ENCODE results near the gene PCGF1.
A peak's percentile ranks its signal among the peaks of the same experiment; 100 is the strongest.

The PCGF1 gene

GRCh38 chr2:74507145-74507925 lies at the start of gene PCGF1:
Gene PCGF1 (minus strand): TSS chr2:74507695. CDS start chr2:74507668, 27 bp downstream.
- peak; percentile 95 for DNase-seq (ENCODE audit: low read depth)

DNA sequence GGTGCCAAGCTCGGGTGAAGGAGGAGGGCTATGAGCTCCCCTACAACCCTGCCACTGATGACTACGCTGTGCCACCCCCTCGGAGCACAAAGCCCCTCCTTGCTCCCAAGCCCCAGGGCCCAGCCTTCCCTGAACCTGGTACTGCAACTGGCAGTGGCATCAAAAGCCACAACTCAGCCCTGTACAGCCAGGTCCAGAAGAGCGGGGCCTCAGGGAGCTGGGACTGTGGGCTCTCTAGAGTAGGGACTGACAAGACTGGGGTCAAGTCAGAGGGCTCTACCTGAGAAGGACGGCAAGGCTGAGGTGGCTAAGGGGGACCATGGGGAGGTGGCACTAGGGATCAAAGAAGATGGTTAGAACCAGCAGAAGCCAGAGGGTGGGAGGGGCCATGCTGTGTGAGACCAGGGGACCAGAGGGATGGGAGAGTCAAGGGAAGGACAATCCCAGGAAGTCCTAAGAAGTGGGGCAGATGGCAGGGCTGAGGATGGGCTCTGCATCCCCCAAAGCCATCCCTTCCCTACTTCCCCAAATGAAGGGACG lies 49.4 kb upstream of the PCGF1 start:
- no peak for DNase-seq (ENCODE audit: low read depth)

- DNase-seq (ENCODE audit: low read depth), result no peak
Measured at GRCh38 chr2:74556159-74556558, 48.7 kb upstream of the PCGF1 start.

DNA sequence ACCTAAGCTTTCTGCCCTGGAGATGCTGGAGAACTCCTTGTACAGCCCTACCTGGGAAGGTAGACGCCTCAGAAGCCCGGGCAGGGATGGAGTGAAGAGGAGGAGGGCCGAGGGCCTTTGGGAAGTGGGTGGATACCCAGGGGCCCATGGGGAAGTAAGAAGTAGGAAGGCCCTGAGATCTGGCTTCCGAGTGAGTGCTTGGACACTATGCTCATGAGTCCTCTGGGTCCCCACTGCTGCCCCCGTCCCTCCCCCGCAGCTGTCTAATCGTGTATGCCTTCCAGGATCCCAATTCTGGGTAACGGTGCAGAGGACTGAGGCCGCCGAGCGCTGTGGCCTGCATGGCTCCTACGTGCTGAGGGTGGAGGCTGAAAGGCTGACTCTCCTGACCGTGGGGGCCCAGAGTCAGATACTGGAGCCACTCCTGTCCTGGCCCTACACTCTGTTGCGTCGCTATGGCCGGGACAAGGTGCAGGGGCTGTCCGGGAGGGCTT lies 48.2 kb upstream of the PCGF1 start:
- no peak for DNase-seq (ENCODE audit: low read depth)

DNA sequence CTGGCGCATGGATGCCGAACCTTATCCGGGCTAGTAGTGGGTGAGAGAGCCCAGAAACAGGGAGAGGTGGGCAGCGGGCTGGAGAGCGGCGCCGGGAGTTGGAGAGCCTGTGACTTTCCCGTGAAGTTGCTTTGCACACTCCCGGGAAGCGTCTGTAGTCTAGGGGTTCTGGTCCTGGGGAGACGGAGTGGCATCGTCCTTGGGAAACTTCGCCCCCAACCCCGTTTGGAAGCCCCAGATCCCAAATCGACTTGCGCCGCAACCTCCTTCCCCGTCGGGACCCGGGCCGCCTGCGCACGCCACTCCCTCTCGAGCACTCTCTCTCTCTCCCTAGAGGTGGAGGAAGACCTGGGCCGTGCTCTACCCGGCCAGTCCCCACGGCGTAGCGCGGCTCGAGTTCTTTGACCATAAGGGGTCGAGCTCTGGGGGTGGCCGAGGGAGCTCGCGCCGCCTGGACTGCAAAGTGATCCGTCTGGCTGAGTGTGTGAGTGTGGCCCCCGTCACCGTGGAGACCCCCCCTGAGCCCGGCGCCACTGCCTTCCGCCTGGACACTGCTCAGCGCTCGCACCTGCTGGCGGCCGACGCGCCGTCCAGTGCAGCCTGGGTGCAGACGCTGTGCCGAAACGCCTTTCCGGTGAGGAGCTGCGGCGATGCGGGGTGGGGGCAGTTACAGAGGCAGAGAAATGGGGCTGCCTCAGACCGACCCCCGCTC lies 47.5 kb upstream of the PCGF1 start:
- DNase-seq (ENCODE audit: low read depth), result peak; percentile 27

DNA sequence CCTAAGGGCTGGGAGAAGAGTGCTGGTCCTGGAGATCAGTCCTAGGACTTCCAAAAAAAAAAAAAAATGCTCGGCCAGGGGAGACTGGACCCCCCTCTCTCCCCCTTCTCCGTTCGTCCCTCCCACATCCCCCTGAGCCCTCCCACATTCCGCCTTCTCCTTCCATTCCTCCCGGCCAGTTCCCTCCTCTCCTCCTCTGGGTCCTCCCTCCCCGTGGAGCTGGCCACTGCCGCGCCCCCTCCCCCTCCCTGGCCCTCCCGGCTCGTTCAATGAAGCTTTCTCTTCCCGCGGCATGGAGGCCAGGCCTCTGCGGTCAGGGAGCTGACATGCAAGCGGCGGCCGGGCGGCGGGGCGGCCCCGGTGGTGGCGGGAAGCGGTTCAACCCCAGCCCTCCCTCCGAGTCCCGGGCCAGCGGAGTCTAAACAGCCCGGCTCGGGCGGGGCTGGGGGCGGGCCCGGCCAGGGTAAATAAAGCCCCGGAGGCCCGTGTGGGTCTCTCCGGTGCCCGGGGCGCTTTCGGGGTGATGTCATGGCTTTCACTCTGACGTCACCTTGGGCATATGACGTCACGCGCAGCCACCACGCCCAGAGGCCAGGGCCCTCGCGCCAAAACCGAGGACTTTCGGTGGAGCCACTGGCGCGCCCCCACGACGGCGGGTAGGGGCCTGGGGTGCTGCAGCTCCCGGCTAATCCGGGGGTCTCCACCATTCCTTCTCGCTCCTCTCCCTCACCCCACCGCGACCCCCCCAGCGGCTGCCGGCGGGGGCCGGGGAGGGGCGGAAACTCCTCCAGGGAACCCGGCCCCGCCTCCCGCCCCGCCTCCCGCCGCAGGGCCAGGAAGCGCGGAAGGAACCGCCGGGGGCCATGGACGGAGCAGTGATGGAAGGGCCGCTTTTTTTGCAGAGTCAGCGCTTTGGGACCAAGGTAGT lies 46.7 kb upstream of the PCGF1 start, which contains the start of the genes DOK1 and LOXL3:
Gene DOK1 (plus strand): TSS at position 829 of the 928 bp plus-strand sequence. CDS start 35 bp downstream, at position 864.
Gene LOXL3 (minus strand): TSS at position 51 of the 928 bp plus-strand sequence. CDS start 1,308 bp downstream, outside the sequence.
- peak; percentile 91 for DNase-seq (ENCODE audit: low read depth)

DNA sequence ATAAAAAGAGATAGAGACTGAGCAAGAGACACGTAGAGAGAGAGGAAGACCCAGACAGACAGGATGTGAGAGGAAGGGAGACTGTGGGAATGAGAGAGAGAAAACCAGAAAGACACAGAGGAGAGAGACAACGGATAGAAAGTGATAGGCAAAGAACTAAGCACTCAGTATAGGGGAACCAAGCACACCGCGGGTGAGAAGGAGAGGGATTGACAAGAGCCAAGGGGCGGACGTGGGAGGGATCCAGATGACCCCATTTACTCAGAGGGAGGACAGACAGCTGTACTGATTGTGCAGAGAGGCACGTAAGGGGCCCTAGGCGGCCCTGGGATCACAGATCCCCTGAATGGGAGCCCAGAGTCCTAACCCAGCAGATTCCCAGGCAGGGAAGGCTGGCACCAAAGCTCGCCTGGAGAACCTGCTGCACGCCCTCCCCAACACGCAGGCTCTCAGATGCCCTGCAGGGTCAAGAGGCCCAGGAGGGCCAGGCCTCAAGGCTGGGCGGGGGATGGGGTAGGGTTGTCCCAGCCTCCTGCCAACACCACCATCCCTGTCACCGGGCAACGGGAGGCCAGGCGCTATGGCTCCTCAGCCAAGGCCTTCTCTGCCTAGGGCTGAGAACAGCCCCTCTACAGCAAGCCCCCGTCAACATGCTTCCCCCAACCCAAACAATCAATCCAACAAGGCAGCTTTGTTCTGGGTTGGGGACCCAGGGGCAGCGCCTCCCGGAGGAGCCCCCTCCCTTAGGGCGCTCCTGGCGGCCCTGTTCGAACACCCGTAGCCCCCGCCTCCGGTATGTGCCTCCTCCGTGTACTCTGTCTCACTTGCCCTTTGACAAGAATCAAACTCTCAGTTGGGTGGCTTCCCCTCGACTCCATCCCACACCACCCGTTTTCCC lies 45.7 kb upstream of the PCGF1 start:
- DNase-seq (ENCODE audit: low read depth), result peak; percentile 31

DNA sequence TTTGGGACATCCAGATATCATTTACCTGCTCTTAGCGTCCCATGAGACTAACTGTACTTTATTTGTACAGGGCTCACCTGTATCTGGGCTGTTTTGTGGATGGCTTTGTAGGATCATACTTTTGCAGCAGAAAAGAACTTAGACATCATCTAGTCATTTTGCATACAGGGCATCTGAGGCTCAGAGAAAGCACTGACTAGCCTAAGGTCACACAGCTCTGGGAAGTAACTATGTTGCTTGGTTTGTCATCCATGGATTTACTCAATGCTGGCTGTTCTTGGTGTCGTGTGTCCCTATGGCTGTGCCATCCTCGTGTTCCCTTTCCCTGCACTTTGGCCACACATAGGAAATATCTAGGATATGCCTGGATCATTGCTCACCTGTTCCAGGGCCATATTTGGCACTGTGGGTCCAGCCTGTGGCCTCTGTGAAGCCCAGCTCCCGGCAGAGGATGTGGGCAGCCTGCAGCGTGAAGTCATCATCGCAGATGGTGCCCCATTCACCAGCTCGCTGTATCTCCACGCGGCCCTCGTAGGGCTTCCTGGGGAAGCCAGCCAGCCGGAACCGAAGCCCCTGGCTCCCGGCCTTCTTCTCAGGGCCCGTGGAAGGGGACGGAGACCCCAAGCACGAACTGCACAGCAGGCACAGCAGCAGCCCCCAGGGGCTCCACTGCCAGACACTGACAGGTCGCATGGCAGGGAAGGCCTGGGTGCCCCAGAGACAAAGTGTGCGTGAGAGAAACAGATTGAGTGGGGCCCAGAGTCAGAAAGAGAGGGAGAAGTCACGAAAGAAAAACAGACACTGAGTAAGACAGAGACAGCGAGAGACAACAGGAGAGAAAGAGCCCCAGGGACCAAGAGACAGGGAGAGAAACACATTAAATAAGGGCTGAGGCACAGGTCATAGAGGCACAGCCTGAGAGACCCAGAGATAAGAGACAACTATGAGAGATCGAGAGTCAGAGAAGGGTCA lies 44.7 kb upstream of the PCGF1 start:
- DNase-seq (ENCODE audit: low read depth), result no peak

DNA sequence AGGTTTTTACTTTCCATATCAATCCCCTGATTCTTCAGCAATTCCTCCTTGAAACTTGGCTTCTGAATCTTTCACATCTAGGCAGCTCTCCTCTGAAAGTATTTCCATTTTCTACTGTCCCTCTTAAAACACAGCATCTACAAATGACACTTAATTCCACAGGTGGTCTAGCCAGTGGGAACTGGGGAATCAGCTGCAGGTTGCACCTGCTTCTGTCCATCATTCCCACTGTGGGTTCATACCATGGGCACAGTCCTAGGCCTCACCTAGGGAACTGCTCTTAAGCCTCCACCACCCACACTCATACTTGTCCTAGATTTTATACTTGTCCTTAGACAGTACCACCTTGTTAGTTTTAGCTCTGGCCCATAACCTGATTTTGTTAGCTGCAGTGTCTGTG lies 44.0 kb upstream of the PCGF1 start:
- DNase-seq (ENCODE audit: low read depth), result no peak

GRCh38 chr2:74550231-74550630 lies 42.7 kb upstream of the PCGF1 start:
- no peak for DNase-seq (ENCODE audit: low read depth)

DNA sequence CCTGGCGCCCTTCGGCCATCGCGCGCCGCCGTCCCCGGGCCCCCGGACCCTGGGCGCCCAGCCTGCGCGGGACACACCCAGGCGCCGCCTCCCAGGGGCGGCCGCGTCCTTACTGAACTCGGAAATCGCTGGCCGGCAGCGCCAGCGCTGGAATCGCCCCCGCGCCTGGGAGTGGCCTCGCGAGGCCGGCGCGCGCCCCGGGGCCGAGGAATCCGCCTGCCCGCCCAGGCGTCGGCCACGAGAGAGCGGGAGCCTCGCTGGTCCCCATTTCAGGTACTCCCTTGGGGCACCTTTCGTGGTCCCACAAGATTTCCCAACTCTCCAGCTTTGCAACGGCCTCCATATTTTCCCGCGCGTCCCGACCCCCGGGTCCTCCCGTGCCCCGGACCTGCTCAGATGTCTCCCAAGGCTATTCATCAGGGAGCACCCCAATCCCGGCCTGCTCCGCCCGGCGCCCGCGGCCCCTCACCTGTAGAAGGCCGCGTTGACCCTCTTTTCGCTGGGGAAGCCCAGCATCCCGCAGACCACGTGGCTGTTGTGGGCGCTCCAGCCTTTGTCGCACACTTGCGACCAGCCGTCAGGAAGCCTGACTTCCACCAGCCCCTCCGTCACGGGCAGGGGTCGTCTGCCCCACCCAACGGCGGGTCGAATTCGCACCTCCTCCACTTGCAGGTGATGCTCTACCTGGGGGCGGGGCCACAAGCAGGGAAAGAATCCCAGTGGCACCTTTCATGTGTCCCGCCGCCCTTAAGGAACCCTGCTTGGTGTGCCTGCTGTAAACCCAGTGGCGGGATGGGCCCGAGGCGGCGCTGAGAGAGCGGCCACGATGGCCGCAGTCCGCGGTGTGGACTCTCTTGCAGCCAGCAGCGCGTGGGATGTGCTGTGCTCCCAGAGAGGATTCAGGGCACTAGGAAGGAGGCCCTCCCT lies 41.7 kb upstream of the PCGF1 start:
- peak; percentile 34 for DNase-seq (ENCODE audit: low read depth)

DNA sequence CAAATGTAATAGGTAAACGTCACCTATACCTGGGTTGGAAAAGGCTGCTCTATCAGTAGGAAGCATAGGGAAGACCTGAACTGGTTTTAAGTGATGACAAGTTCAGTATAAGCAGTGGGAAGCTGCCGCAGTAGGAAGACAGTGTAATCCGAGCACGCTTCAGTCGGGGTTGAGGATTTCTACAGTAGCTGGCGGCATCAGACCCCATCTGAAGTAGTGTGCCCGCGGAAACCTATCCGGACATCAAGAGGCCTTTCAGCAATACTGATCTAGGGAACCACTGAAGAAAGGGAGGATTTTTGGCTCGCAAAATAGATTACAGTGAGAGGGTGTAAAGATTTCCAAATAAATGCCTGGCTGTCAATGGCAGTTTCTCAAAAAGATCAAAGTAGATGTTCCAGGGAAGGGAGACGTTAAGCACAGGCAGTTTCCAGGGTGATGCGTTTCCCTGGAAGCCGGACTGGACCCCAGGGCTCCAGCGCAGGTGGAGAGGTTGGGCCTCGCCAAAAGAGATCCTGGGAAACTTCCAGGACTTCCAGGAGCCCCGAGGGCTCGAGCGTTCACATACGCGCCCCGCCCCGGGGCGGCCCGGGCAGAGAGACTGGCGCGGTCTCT lies 40.9 kb upstream of the PCGF1 start:
- peak; percentile 15 for DNase-seq (ENCODE audit: low read depth)

DNA sequence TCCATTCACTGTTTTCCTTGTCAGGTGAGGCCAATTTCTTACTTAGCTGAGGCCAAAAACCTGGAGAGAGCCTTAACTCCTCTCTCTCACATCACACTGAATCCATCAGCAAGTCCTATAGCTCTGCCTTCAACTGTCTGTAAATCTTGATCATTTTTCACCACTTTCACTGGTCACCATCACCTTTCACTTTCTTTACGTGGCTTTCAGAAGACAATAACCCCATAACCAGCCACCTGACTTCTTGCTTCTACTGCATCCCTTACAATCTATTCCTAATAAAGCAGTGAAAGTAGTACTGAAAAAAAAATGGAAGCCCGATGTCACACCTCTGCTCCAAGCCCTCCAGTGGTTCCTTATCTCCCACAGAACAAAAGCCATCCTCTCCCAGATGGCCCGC lies 38.5 kb upstream of the PCGF1 start:
- no peak for DNase-seq (ENCODE audit: low read depth)

DNA sequence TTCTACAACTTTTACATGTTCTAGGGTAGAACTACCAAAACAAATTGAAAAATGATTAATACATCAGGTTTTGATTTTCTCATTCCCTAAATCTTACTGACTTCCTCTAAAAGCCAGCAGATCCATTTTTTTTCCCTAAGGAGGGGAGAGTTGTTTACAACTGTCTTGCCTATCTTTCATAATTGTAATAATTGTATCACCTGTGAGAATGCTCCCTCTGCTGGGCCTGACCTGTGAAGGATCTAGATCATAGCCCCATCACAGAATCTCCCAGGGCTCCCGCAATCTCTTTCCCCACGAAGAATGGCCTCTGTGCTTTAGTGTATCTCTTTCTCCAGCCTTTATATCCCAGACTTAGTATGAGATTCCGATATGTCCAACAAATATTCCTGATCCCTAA lies 37.1 kb upstream of the PCGF1 start:
- DNase-seq (ENCODE audit: low read depth), result no peak

DNA sequence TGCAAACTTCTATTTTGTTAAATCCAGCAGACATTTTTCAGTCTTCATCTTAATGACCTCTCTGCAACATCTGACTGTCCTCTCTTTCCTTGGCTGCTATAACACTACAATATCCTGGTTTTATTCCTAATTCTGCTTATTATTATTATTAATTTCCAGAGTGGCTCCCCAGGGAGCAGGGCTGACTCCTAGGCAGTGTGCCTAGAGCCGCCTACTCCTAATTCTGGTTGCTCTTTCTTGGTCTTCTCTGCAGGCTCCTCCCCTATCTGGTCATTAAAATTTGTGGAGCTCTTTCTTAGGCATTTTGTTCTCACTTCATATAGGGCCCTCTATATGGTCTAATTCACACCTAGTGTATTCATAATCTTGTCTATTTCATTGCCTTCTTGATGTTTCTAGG lies 35.5 kb upstream of the PCGF1 start:
- no peak for DNase-seq (ENCODE audit: low read depth)

- no peak for DNase-seq (ENCODE audit: low read depth)
Measured at GRCh38 chr2:74540291-74540690, 32.8 kb upstream of the PCGF1 start.

DNA sequence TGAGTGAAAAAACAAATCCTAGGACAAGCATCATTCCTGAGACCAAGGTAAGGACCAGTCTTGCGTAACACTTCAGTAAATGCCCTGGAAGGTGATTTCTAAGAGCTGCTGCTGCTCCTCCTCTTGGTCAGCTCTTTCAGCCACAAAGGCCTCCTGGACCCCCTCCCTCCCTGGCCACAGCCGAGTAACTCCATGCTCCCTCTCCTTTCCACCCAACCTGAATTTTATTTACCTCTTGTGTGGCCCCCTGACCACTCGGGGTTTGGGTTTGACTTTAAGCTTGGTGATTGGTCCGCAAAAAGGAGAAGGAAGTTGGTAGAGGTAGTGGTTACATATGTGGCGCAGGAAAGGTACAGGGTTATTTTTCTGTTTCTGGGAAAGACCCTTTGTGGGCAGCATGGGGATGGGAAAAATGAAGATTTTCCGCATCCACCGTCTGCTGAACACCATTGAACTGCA lies 31.4 kb upstream of the PCGF1 start:
- no peak for DNase-seq (ENCODE audit: low read depth)

DNA sequence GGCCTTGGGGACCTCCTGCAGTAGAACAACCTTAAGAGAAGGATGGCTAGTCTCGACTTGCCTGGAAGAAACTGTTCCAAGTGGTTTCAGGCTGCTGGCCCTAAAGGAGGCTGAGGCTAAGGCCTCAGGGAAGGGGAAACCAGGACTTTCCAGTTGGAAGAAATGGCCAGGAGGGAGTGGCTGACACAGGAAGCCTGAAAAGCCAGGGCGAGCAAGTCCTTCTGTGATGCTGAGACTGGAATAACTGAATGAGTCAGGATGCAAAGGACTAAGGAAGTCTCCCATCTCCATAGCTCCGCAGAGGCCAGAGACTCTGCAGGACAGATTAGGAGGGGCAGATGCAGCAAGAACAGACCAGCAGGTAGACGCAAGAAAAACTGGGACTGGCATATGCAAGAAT lies 29.6 kb upstream of the PCGF1 start:
- no peak for DNase-seq (ENCODE audit: low read depth)
